Hepatocyte (in vitro differentiated cells): Measurements from ENCODE around the gene SLC7A14.

Source experiments
- EZH2 ChIP-seq: fragments of 200-600 bp; sonication (generic); IDR thresholded peaks from 2 replicates; pipeline ENCODE4 v1.6.1; 2016; ENCODE audit warnings: antibody characterized with exemption, mild to moderate bottlenecking, borderline replicate concordance
- EZH2phosphoT487 ChIP-seq: fragments of 200-600 bp; sonication (generic); IDR thresholded peaks from one replicate; pipeline ENCODE4 v1.6.1; 2018; ENCODE audit warnings: antibody characterized with exemption, mild to moderate bottlenecking, low read depth, moderate library complexity; ENCODE audit not compliant: unreplicated experiment, severe bottlenecking
- TF ChIP-seq, protein P1 (sequence below): fragments of 200-600 bp; sonication (generic); IDR thresholded peaks from 2 replicates; pipeline ENCODE4 v1.5.1; 2016; ENCODE audit warnings: antibody characterized with exemption, mild to moderate bottlenecking; ENCODE audit not compliant: poor library complexity

DNA sequence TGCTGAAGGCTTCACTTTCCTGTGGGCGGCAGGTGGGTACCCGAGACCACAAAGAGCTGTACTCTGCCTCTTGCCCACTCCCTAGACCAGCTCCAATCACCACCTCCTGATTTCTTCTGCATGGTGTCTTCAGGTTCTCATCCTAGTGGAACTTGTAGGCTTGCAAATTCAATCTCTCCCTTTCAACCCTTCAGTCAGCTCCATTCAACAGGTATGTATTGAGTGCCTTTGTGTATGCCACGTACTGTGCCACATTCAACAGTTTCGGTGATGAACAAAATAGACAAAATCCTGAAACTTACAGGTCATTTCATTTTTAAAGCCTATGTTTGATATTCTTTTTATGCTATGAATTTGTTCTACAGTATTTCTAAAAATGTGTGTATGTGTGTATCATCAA, 172.6 kb downstream of the SLC7A14 start:
- TF ChIP-seq, protein P1, sequence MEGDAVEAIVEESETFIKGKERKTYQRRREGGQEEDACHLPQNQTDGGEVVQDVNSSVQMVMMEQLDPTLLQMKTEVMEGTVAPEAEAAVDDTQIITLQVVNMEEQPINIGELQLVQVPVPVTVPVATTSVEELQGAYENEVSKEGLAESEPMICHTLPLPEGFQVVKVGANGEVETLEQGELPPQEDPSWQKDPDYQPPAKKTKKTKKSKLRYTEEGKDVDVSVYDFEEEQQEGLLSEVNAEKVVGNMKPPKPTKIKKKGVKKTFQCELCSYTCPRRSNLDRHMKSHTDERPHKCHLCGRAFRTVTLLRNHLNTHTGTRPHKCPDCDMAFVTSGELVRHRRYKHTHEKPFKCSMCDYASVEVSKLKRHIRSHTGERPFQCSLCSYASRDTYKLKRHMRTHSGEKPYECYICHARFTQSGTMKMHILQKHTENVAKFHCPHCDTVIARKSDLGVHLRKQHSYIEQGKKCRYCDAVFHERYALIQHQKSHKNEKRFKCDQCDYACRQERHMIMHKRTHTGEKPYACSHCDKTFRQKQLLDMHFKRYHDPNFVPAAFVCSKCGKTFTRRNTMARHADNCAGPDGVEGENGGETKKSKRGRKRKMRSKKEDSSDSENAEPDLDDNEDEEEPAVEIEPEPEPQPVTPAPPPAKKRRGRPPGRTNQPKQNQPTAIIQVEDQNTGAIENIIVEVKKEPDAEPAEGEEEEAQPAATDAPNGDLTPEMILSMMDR, result no peak
- TF ChIP-seq EZH2, result no peak
- TF ChIP-seq EZH2phosphoT487, result no peak
